ENCODE measurements around the gene MICAL2. TPM values are rescaled to one million over a fixed set of nuclear protein-coding genes. Genes with fewer than 3 reads are reported as not detected.

The MICAL2 gene
- total and polyA plus RNA-seq, 10 of the 15 experiments (the other 5 are each of a cell fraction or from before 2014, with no cell fraction given), result 0.90 to 5.6 (median 2.4) TPM

- intact Hi-C loops (cut with micrococcal nuclease; ENCODE audit: unreplicated experiment) (no loop called here), in situ Hi-C loops (cut with MboI) (no loop called here)
- DNase-seq (ENCODE audit: low read depth, low spot score) (no peak), ATAC-seq (no peak), FAIRE-seq (no peak)
- no peak overlapping the region for H2AFZ ChIP-seq (ENCODE audit: control insufficient read depth, low read depth, low read length)
- CTCF ChIA-PET, result interaction anchor here (0.6 kb wide), 1 partner anchor 628 kb away, joined by 3 read pairs; no protein-coding TSS in a partner anchor
- no peaks in the 10 kb centered on the region for H4K20me1 ChIP-seq (ENCODE audit: control insufficient read depth, insufficient read depth)
- RAD21 ChIA-PET (ENCODE audit: unreplicated experiment), result no interaction called here
- WGBS (ENCODE audit: insufficient coverage, insufficient replicate concordance, low lambda C conversion rate, missing lambda C conversion rate), result 49% methylated on average over 2 of the region's 2 CpGs
- no peaks in the 10 kb centered on the region for H3K4me1 ChIP-seq (ENCODE audit: control insufficient read depth, insufficient read depth, low read length)
- no TSS peak for BruUV-seq (replicated peaks)
- no peak for TF ChIP-seq SMARCA5 (IDR thresholded peaks at IDR 0.05)
- no peak for TF ChIP-seq ATF7 (IDR thresholded peaks at IDR 0.05; ENCODE audit: low read depth)
- TF ChIP-seq ZNF217 (IDR thresholded peaks at IDR 0.05), result no peak
- no peak for TF ChIP-seq MTA2 (IDR thresholded peaks at IDR 0.05; ENCODE audit: low read depth)
- no peak for TF ChIP-seq ZNF687 (IDR thresholded peaks at IDR 0.05)
- H3K9ac ChIP-seq (ENCODE audit: control insufficient read depth, insufficient read depth, low read length), result no peak overlapping the region
- no peak overlapping the region for H3K4me3 ChIP-seq
- H3K36me3 ChIP-seq (ENCODE audit: control insufficient read depth in 2 of 2, insufficient read depth in 2 of 2, low read length in 1 of 2), result no peaks in the 10 kb centered on the region
- no peak overlapping the region for H3K27ac ChIP-seq (ENCODE audit: control insufficient read depth, insufficient read depth)
- H3K4me2 ChIP-seq (ENCODE audit: control insufficient read depth, insufficient read depth), result no peak overlapping the region
- no peaks in the 10 kb centered on the region for H3K79me2 ChIP-seq (ENCODE audit: control insufficient read depth, insufficient read depth, low read length)
- POLR2A ChIA-PET, result no interaction called here
- SMC1A ChIA-PET (ENCODE audit: uncharacterized antibody, unreplicated experiment), result no interaction called here
- no peaks in the 10 kb centered on the region for H3K27me3 ChIP-seq (replicated peaks in 1 of 2; ENCODE audit: control insufficient read depth in 2 of 2, insufficient read depth in 2 of 2, low read length in 1 of 2)
- no peaks in the 10 kb centered on the region for H3K9me3 ChIP-seq (replicated peaks; ENCODE audit: control insufficient read depth, insufficient read depth, low read length)
These were observed 193.2 kb downstream of the MICAL2 start for GRCh38 chr11:12303421-12304149.
